ENCODE results near the gene MVB12A.

DNA sequence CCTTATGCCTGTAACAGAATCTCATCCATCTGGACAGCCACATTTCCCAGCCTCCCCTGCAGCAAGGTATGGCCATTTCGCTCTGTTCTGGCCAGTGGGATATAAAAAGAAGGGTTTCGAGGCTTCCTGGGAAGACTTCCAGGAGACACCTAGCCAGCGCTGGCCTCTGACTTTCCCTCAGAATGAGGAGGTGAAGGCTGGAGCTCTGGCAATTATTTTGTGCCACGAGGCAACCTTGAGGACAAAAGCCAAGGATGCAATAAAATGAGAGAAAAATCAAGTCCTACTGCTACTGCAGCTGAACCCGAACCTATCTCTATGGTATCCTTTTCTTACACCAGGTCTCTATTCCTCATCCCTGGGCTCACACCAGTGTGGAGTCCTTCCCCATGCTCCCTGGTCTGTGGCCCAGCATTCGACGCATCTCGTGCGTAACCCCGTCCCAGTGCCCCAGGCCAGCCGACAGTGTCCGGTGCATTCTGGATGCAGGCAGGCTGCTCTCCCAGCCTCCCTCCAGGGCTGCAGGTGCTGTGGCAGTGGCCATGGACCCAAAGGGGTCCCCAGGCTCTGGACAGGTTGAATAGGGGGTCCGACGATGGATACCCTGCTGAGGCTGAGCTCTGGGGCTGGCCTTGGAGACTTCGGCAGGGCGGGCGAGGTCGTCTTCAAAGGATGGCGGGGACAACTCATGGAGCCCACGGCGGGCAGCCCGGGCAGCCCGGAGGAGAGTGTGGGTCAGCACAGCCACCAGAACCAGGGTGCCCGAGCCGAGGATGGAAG, 16.4 kb downstream of the MVB12A start:
- no peak for TF ChIP-seq POLR2A (IDR thresholded peaks at IDR 0.05)
- TF ChIP-seq, protein P1, sequence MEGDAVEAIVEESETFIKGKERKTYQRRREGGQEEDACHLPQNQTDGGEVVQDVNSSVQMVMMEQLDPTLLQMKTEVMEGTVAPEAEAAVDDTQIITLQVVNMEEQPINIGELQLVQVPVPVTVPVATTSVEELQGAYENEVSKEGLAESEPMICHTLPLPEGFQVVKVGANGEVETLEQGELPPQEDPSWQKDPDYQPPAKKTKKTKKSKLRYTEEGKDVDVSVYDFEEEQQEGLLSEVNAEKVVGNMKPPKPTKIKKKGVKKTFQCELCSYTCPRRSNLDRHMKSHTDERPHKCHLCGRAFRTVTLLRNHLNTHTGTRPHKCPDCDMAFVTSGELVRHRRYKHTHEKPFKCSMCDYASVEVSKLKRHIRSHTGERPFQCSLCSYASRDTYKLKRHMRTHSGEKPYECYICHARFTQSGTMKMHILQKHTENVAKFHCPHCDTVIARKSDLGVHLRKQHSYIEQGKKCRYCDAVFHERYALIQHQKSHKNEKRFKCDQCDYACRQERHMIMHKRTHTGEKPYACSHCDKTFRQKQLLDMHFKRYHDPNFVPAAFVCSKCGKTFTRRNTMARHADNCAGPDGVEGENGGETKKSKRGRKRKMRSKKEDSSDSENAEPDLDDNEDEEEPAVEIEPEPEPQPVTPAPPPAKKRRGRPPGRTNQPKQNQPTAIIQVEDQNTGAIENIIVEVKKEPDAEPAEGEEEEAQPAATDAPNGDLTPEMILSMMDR (IDR thresholded peaks at IDR 0.05), result no peak
